Activated CD8-positive, alpha-beta T cell treated with anti-CD3 and anti-CD28 coated beads for 36 hours (primary cell): Measurements from ENCODE around the gene GDI1. TPM values are rescaled to one million over a fixed set of nuclear protein-coding genes. Genes with fewer than 3 reads are reported as not detected.

Source experiments
- ATAC-seq: fragments of 200-7000 bp; cut with Tn5 transposase; one replicate; pipeline ENCODE4 v1.10.0; 2021; ENCODE audit warnings: mild to moderate bottlenecking, moderate library complexity
- CTCF ChIA-PET: fragments of 350-600 bp; sonication (Branson Sonifier 250); formaldehyde crosslinking; loops from one replicate; lab custom pipeline; 2021; ENCODE audit warnings: antibody characterized with exemption; lab: Charles Lee
- POLR2A ChIA-PET: fragments of 350-600 bp; sonication (Branson Sonifier 250); formaldehyde crosslinking; loops from one replicate; lab custom pipeline; 2021; ENCODE audit warnings: antibody characterized with exemption; lab: Charles Lee
- DNase-seq: peaks from one replicate; pipeline ENCODE4 v3.0.0-alpha.2; 2020
- H3K27ac Mint-ChIP-seq: one replicate; pipeline ENCODE4 v1.8.0; 2021; ENCODE audit warnings: mild to moderate bottlenecking, mixed read lengths
- H3K27me3 Mint-ChIP-seq: one replicate; pipeline ENCODE4 v1.8.0; 2021; ENCODE audit warnings: mixed read lengths
- H3K36me3 Mint-ChIP-seq: one replicate; pipeline ENCODE4 v1.8.0; 2021; ENCODE audit warnings: low read depth, mixed read lengths
- H3K4me1 Mint-ChIP-seq: one replicate; pipeline ENCODE4 v1.8.0; 2021; ENCODE audit warnings: low read depth, mixed read lengths
- H3K4me3 Mint-ChIP-seq: one replicate; pipeline ENCODE4 v1.8.0; 2021; ENCODE audit warnings: mild to moderate bottlenecking, moderate library complexity, mixed read lengths
- H3K9me3 Mint-ChIP-seq: one replicate; pipeline ENCODE4 v1.8.0; 2021; ENCODE audit warnings: mixed read lengths
- CTCF ChIP-seq: fragments of 200-600 bp; IDR thresholded peaks from one replicate; pipeline ENCODE4 v1.8.0; 2022; ENCODE audit warnings: antibody characterized with exemption, mild to moderate bottlenecking
- intact Hi-C: fragments of 100-400 bp; cut with micrococcal nuclease; formaldehyde crosslinking; loops from one replicate; pipeline ENCODE4 v1.10.0; 2022
- total RNA-seq, 2 experiments: library from RNA; stranded (reverse); gene quantifications; one replicate each; pipeline ENCODE4 v1.2.3, GENCODE V29; 2021

GDI1 gene
- total RNA-seq, 2 experiments from 2014 or later = 76.5 TPM

- ChIA-PET CTCF (no interaction called here), POLR2A (interaction anchor here (1.0 to 6.2 kb wide), 15 partner anchors 9 to 133 kb away, joined by 3 to 97 read pairs (median 4); partner anchors contain the start of genes DNASE1L1, EMD and TAFAZZIN)
- intact Hi-C loops = no loop called here
- H3K27me3 Mint-ChIP-seq = no peaks in the 10 kb centered on the region
- H3K36me3 Mint-ChIP-seq = peaks cover 30% of the 10 kb centered on the region
- H3K4me3 Mint-ChIP-seq = peak overlapping the region; percentile 98
- peak overlapping the region; percentile 100 for H3K27ac Mint-ChIP-seq
- no peaks in the 10 kb centered on the region for H3K9me3 Mint-ChIP-seq
- peaks cover 2% of the 10 kb centered on the region for H3K4me1 Mint-ChIP-seq
- ATAC-seq = no peak
- no peak for TF ChIP-seq CTCF
- peak; percentile 27 for DNase-seq
Measured at GRCh38 chrX:154401045-154401799, 35.7 kb upstream of the GDI1 start.

GRCh38 chrX:154401918-154402621, 34.9 kb upstream of the GDI1 start:
- peak overlapping the region; percentile 63 for H3K27ac Mint-ChIP-seq
- ATAC-seq (no peak), DNase-seq (no peak)
- intact Hi-C loops = no loop called here
- no peak for TF ChIP-seq CTCF
- CTCF ChIA-PET = interaction anchor here (0.8 kb wide), 1 partner anchor 9 kb away, joined by 3 read pairs; no protein-coding TSS in a partner anchor
- H3K36me3 Mint-ChIP-seq = peaks cover 30% of the 10 kb centered on the region
- H3K9me3 Mint-ChIP-seq = no peaks in the 10 kb centered on the region
- H3K27me3 Mint-ChIP-seq = no peaks in the 10 kb centered on the region
- H3K4me3 Mint-ChIP-seq = no peak overlapping the region
- H3K4me1 Mint-ChIP-seq = peaks cover 2% of the 10 kb centered on the region
- POLR2A ChIA-PET = interaction anchor here (1.0 to 6.2 kb wide), 7 partner anchors 8 to 132 kb away, joined by 3 to 97 read pairs (median 3); partner anchors contain the start of genes DNASE1L1, EMD and TAFAZZIN

- H3K27ac Mint-ChIP-seq = peak overlapping the region; percentile 63
- no peak overlapping the region for H3K4me3 Mint-ChIP-seq
- no peaks in the 10 kb centered on the region for H3K9me3 Mint-ChIP-seq
- ATAC-seq (no peak), DNase-seq (no peak)
- CTCF ChIA-PET = interaction anchor here (0.8 kb wide), 1 partner anchor 8 kb away, joined by 3 read pairs; no protein-coding TSS in a partner anchor
- no peak for TF ChIP-seq CTCF
- no peaks in the 10 kb centered on the region for H3K27me3 Mint-ChIP-seq
- peaks cover 2% of the 10 kb centered on the region for H3K4me1 Mint-ChIP-seq
- H3K36me3 Mint-ChIP-seq = peaks cover 30% of the 10 kb centered on the region
- POLR2A ChIA-PET = interaction anchor here (1.0 to 6.2 kb wide), 2 partner anchors 7 to 12 kb away, joined by 3 to 97 read pairs; partner anchors contain the start of genes DNASE1L1 and TAFAZZIN
- intact Hi-C loops = no loop called here
Measured at GRCh38 chrX:154402622-154403127, 34.3 kb upstream of the GDI1 start.

- intact Hi-C loops = no loop called here
- CTCF ChIA-PET = no interaction called here
- Mint-ChIP-seq H3K4me1 (peaks cover 2% of the 10 kb centered on the region), H3K4me3 (no peak overlapping the region), H3K36me3 (peaks cover 28% of the 10 kb centered on the region), H3K27me3 (no peaks in the 10 kb centered on the region), H3K9me3 (no peaks in the 10 kb centered on the region), H3K27ac (no peak overlapping the region)
- DNase-seq = no peak
- POLR2A ChIA-PET = no interaction called here
- ATAC-seq = no peak
- no peak for TF ChIP-seq CTCF
Measured at GRCh38 chrX:154403192-154403591, 33.8 kb upstream of the GDI1 start.
